Measurements from ENCODE around the gene NR4A3.

Gene NR4A3

GRCh38 chr9:99889120-99889519, 67.4 kb downstream of the NR4A3 start:
- no peak for DNase-seq (ENCODE audit: low read depth)
- no peak overlapping the region for H3K4me3 ChIP-seq (ENCODE audit: low read depth, low read length)
- TF ChIP-seq CTCF (IDR thresholded peaks at IDR 0.05; ENCODE audit: low read depth, low read length, missing control alignments): peak; percentile 43

- no peak for DNase-seq (ENCODE audit: low read depth)
- H3K4me3 ChIP-seq (ENCODE audit: low read depth, low read length): no peak overlapping the region
- TF ChIP-seq CTCF (IDR thresholded peaks at IDR 0.05; ENCODE audit: low read depth, low read length, missing control alignments): no peak
These were observed 73.1 kb downstream of the NR4A3 start for GRCh38 chr9:99894826-99895225.

GRCh38 chr9:99895510-99895909, 73.8 kb downstream of the NR4A3 start:
- no peak for DNase-seq (ENCODE audit: low read depth)
- H3K4me3 ChIP-seq (ENCODE audit: low read depth, low read length): no peak overlapping the region
- no peak for TF ChIP-seq CTCF (IDR thresholded peaks at IDR 0.05; ENCODE audit: low read depth, low read length, missing control alignments)

GRCh38 chr9:99896119-99896518, 74.4 kb downstream of the NR4A3 start:
- TF ChIP-seq CTCF (IDR thresholded peaks at IDR 0.05; ENCODE audit: low read depth, low read length, missing control alignments): no peak
- no peak for DNase-seq (ENCODE audit: low read depth)

GRCh38 chr9:99903393-99903792, 81.7 kb downstream of the NR4A3 start:
- H3K4me3 ChIP-seq (ENCODE audit: low read depth, low read length): no peak overlapping the region
- no peak for TF ChIP-seq CTCF (IDR thresholded peaks at IDR 0.05; ENCODE audit: low read depth, low read length, missing control alignments)
- no peak for DNase-seq (ENCODE audit: low read depth)

More at GRCh38 chr9:99896119-99896518, 74.4 kb downstream of the NR4A3 start:
- H3K4me3 ChIP-seq (ENCODE audit: low read depth, low read length): no peak overlapping the region

- DNase-seq (ENCODE audit: low read depth): no peak
- H3K4me3 ChIP-seq (ENCODE audit: low read depth, low read length): peak overlapping the region; percentile 93
- no peak for TF ChIP-seq CTCF (IDR thresholded peaks at IDR 0.05; ENCODE audit: low read depth, low read length, missing control alignments)
These were observed 84.2 kb downstream of the NR4A3 start for GRCh38 chr9:99905833-99906402.
